NCI-H187 (cell line): ENCODE data around the gene IFT80.

Source experiments
- DNase-seq, 2 experiments: peaks; one replicate each; lab custom pipeline; 2025; lab: John Stamatoyannopoulos, UW

Gene IFT80

GRCh38 chr3:160400702-160401150 is 1.7 kb upstream of the IFT80 start:
- DNase-seq = no peak

DNA sequence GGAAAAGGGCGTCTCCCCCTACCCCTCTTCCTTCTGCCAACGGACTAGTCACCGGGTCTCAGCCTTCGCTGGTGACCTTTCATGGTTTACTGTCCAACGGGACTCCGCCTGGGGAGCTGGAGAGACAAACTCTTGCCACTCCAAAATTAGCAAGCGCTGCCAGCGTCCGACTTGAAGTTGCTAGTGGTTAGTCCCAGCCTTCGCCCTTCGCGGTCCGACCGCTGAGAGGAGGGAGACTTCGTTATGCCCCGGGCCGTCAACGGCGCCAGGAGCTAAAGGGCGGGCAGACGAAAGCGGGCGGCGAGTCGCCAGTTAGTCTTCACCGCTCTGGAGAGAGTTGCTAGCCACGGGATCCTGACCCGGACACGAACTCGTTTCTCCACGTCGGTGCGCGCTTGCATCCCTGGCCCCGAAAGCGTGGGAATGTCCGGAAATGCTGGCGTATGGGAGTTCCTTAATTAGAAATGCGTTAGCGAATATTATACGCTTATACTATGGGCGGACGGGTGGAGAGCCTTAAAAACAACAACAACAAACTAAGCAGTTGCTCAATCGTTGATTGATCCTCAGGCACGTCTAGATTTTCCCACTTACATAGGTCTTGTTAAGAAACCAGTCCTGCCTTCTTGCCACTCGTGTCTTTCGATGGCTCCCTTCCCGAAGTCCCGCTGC is 1.1 kb upstream of the IFT80 start:
- no peak for DNase-seq

- no peak for DNase-seq
Measured at GRCh38 chr3:160398820-160399124, 253 bp downstream of the IFT80 start.

GRCh38 chr3:160395297-160395696 is 3.7 kb downstream of the IFT80 start:
- no peak for DNase-seq

DNA sequence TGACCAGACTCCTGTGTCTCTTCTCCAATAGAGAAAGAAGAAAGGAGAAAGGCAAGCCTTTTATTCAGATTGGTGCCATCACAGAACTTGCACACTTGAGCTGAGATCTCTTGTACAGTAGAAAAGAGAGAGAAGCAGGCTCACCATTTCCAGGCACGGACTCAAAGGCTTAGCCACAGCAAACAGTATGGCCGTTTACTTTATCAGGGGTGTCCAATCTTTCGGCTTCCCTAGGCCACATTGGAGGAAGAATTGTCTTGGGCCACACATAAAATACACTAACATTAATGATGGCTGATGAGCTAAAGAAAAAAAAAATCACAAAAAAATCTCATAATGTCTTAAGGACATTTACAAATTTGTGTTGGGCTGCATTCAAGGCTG is 5.0 kb downstream of the IFT80 start:
- no peak for DNase-seq

DNA sequence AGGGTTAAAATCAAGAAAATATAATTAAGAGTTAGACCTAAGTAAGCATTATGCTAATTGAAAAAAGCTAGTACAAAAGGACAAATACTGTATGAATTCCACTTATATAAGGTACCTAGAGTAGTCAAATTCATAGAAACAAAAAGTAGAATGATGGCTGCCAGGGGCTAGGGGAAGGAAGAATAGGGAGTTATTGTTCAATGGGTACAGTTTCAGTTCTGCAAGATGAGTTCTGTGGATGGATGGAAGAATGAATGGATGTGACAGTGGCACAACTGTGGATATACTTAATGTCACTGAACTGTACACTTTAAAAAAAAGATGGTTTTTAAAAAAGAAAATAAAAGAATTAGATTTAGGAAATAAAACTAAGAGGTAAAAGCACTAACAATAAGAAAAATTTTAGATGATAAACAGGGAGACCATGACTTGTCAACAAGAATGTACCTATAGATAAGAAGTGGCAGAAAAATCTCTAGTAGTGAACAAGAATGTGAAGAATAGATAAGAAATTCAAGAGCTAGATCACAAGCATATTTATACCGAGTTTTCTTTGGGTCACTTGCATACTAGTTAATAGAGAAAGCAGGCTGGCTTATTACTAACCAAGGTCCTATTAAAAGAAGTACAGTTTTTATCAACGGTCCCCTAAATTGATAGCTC is 5.5 kb downstream of the IFT80 start:
- DNase-seq = no peak

GRCh38 chr3:160392798-160393197 is 6.2 kb downstream of the IFT80 start:
- no peak for DNase-seq

DNA sequence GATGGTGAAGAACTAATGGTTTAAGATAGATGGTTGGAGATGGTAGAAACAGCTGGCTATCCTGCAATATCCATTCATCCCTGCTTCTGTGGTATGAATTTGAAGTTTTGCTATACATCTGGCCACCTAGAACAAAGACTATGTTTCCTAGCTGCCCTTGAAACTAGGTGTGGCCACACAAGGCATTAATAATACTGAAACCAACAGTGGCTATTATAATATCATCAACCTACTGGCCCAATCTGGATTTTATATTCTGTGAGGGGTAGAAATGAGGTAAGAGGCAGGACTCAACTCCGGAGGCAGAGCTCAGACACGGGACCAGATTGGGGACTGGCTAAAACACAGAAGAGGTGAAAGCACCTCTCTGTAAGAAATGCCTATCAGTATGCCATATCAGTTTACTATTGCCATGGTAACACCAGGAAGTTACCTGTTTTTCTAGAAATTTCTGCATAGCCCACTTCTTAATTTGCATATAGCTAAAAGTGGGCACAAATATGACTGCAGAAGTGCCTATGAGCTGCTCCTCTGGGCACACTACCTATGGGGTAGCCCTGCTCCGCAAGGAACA is 8.4 kb downstream of the IFT80 start:
- DNase-seq = no peak

- DNase-seq = no peak
Measured at GRCh38 chr3:160384639-160385318, 14.2 kb downstream of the IFT80 start.

DNA sequence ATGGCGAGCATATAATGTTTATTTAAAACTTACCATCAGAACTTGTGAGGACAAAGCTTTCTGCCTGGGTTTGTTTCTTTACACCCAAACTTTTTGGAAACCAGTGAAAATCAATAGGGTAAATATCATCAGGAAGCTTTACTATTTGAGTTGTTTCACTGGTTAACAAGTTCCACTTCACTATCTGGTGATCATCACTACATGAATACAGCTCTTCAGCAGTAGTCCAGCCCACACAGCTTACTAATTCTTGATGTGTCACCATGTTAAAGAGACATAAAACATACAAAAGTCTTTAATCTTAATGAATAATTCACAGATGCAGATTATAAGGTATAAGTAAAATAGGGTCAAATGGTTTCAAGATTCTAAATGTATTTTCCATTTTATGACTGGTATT is 17.6 kb downstream of the IFT80 start:
- no peak for DNase-seq

- no peak for DNase-seq
Measured at GRCh38 chr3:160379628-160380214, 19.3 kb downstream of the IFT80 start.

DNA sequence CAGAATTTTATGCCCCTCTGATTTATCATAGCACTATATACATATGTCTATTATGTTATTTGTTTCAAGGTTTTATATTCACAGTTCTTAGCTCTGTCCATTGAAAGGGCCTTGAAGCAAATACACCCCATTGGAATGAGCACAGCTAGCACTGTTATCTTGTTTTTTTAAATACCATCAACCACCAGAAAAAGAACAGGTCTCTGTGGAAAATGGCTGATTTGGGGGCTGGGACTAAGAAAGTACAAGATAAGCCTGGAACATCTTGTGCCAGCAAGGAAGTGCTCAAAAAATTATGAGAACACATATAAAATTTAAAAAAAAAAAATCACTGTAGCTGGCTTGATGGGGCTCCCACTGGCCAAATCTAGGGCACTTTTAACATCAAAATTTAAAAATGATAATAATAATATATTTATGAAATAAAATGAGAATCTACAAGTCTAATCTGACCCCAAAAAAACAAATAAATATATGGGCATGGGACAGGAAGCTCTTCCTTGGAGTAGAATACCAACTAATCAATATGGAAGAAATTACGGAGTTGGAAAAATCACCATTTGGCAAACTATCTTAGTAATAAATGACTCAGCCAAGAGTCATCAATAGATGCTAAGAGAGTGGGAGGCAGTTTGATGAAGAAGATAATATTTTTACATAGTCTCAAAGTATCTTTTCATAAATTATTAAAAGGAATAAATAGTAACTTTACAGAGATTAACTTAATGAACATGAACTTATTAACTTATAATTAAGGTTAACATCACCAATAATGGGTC is 20.5 kb downstream of the IFT80 start:
- DNase-seq = no peak

DNA sequence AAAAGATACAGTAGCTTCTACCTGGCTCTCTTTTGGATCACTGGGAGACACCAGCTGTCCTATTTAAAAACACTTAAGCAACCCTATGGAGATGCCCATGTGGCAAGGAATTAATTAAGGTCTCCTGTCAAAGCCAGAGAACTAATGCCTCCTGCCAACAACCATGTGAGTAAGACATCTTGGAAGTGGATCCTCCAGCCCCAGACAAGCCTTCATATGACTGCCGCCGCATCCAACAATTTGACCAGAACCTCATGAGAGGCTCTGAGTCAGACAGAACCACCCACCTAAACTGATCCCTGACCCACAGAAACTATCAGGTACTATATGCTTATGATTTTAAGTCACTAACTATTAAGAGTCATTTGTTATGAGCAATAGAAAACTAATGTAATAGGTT is 22.3 kb downstream of the IFT80 start:
- no peak for DNase-seq

- DNase-seq = no peak
Measured at GRCh38 chr3:160374925-160375324, 24.1 kb downstream of the IFT80 start.

DNA sequence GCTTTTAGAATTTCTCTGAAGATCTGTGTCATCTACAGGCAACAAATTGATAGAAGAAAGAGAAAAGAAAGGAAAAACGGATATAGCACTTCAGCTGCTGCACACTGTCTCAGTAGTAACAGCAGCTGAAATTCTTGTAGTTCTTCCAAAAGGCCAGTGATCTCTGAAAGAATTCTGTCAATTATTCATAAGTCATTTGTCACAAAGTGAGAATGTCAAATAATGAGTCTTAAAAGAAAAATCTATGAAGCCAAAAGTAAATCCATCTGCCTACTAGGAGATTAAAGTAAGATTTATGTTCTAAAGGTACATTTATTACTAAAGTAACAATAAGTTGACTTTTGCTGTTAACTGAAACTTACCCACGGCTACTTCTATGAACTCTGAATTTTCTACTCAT is 24.6 kb downstream of the IFT80 start:
- no peak for DNase-seq

DNA sequence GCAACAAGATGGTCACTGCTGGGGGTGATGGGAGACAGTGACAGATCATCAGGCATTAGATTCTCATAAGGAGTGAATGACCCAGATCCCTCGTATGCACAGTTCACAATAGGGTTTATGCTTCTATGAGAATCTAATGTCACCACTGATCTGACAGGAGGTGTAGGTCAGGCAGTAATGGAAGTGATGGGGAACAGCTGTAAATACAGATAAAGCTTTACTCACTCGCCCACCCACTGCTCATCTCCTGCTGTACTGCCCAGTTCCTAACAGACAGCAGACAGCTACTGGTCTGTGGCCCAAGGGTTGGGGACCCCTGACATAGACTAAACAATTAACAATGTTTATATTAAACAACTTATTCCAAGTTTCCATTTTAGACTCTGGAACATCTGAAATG is 25.4 kb downstream of the IFT80 start:
- no peak for DNase-seq

GRCh38 chr3:160372780-160373179 is 26.2 kb downstream of the IFT80 start:
- DNase-seq = no peak

DNA sequence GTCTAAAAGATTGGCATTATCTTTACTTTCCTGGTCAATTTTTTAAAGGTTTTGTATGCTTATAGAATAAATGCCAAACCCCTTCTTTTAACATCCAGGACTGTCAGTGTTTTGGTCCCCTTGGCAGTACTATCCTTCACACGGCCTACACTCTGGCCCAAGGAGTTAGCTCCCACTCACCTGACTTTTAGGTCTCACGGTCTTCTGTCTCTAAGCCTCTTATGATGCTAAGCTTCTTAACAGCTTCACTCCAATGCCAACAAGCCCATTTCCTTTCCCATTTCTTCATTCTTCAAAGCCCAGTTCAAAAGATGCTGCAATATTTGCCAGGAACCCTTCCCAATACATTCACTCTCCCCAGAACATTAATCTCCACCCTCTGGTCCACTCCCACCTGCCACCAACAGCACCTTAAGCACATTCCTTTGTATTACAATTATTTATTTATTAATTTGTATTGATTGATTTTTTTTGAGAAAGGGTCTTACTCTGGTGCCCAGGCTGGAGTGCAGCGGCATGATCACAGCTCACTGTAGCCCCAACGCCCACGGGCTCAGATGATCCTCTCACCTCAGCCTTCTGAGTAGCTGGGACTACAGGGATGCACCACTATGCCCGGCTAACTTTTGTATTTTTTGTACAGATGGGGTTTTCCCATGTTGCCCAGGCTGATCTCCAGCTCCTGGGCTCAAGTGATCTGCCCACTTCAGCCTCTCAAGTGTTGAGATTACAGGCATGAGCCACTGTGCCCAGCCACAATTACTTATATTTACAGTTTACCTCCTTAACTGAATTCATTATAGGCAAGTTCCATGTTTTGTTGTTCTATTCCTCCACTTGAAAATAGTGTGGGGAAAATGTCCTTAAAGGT is 27.8 kb downstream of the IFT80 start:
- no peak for DNase-seq

- DNase-seq = no peak
Measured at GRCh38 chr3:160369784-160370183, 29.2 kb downstream of the IFT80 start.

- DNase-seq = no peak
Measured at GRCh38 chr3:160368804-160369203, 30.2 kb downstream of the IFT80 start.
